ENCODE measurements around the gene TVP23C.

Gene TVP23C

DNA sequence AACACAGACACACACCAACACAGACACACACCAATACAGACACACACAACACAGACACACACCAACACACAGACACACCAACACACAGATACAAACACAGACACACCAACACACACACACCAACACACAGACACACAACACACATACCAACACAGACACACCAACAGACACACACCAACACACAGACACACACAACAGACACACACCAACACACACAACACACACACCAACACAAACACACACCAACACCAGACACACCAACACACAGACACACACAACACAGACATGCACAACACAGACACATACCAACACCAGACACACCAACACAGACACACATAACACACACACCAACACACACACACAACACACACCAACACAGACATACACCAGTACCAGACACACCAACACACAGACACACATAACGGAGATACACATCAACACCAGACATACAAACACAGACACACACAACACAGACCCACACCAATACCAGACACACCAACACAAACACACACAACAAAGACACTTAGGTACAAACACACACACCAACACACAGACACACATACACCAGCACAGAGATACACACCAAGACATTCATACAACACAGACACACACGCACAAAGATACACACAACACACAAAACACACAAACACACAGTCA, 98.1 kb downstream of the TVP23C start:
- DNase-seq (ENCODE audit: low read depth in 3 of 3): no peak

DNA sequence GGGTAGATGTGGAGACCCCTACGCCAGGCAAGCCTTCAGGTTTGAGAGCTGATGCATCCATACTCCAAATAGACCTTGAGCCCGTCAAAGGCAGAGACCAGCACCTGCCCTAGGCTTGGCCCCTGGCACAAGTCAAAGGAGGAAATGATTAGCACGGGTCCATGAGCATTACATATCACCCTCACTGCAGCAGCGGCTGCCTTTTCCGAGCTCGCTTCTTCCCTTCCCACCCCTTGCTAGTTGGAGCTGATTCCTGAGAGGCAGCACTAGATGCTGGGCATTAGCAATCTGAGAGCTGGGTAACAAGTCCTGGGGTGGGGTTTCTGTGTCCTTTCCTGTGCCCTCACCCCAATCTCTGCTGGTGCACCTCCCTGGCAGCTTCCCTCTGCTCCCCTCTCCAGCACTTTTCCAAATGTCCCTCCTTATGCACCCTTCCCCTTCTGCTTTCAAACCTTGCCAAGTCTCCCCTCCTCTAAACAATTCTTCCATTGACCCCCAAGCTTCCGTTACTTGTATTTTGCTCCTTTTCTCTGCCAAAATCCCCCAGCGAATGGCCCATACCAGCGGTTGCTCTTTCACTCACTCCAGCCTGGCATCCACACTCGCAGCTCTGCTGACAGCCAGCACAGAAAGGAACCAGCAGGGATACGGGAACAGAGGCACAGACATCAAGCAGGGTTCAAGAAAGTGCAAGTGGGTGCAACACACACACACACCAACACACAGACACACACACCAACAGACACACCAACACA, 98.9 kb downstream of the TVP23C start:
- no peak for DNase-seq (ENCODE audit: low read depth in 3 of 3)

DNA sequence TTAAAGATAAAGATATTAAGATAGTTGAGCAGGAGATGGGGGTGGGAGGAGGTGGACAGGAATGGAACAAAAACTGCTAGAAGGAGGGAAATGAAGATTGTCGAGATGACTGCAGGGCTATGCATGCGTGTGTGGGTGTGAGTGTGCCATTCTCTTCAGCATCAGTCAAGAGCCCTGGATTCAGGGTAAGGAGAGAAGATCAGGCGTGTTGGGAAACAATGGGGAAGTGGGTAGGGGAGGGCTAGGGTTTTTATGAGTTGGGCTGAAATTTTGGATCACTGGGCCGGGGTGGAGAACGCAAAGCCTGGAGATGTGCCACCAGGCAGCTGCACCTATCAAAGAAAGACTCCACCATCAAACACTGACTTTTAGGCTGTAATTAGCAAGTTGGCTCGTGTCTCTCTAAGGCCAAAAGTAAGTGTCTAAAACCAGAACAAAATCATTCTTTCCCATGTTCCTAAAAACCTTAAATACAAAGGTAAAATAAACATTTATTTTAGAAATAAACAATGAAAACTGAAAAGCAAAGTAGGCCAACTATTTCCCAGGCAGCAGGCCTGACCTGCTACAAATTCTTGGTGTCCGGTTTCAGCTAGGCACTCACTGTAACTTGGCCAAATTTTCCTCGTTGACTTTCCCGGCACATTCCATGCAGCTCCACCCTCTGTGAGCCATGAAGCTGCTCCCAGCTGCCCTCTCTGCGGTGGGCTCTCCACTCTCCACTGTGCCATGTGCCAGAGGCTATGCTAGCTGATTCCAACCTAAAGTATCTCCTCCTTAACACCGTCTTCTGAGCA, 100.1 kb downstream of the TVP23C start:
- no peak for DNase-seq (ENCODE audit: low read depth in 3 of 3)

DNA sequence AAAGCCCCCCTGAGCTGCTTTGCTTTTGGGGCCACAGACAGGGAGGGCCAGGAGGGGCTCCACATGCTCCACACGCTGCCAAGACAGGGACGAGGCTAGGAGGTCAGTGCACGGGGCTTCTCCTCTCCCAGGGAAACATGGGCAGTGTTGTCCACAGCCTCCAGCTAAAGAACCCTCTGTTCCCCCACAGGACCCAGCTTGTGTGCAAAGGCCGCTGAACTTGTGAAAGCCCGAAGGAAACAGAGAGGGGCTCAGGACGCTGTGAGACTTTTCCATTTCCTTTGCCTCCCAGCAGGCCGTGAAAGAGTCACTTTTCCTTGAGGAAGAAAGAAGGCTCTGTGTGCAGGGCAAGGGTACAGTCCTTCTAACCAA, 105.6 kb downstream of the TVP23C start:
- no peak for DNase-seq (ENCODE audit: low read depth in 3 of 3)

DNA sequence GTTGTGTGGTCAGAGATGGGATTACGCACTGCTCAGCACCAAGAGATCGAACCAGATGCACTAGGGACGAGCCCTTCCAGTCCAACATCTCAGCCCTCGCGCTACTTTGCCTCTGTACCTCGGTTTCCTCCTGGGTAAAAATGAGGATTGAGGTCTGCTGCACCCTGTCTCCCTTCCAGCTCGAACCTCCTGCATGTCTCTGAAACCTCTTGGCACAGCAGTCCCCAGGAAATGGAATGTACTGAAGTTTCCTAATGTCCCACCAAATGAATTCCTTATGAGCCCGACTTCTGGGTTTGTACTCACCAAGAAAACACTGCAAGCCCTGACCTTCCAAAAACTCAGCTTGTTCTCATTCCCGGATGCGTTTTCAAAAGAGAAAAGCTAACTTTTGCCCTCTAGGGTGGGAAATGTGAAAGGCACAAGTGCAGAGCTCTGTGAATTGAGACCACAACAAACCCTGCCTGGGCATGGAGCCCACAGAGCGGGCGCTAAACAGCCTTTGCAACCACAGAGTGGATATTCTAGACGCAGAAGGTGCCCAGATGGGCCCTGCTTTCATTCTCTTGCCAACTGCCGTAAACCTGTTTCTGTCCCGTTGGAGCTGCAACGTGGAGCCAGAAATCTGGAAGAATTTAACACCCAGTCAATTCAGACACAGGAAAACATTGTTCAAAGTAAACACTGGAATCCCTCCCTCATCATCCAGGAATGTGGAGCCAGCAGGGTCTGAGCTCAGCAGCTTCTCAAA, 106.1 kb downstream of the TVP23C start:
- DNase-seq (ENCODE audit: low read depth in 3 of 3): no peak

DNA sequence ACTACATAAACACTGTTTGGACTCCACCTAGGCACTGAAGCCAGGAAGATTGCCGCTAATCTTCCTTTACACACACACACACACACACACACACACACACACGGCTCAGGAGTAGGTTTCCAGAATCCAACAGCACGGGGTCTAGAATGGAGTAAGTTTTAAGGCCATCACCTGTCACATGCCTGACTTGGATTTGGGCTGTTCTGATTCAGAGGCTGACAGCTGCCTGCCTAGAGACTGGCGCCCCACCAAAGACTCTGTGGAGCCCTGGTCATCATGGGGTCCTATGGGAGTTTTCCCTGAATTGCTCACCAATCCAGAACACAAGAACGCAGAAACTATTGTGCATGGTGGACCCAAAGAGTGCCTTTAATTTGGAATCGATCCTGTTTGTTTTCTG, 106.8 kb downstream of the TVP23C start:
- no peak for DNase-seq (ENCODE audit: low read depth in 3 of 3)

DNA sequence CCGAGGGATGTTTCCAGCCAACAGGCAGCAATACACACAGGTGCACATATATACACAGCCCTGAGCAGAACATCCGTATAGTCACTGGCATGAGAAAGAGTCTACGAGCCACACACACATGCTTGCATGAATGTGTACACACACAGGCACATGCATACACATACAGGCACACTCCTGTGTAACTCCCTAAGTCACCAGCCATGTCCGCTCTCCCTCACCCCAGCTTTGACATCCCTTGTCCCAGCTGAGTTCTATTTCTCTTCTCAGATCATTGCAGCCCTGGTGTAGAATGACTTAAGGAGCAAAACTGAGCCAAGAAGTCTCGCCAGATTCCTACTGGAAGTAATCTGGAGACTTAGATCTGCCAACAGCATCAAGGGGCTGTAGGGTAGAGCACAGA, 108.9 kb downstream of the TVP23C start:
- DNase-seq (ENCODE audit: low read depth in 3 of 3): no peak

DNA sequence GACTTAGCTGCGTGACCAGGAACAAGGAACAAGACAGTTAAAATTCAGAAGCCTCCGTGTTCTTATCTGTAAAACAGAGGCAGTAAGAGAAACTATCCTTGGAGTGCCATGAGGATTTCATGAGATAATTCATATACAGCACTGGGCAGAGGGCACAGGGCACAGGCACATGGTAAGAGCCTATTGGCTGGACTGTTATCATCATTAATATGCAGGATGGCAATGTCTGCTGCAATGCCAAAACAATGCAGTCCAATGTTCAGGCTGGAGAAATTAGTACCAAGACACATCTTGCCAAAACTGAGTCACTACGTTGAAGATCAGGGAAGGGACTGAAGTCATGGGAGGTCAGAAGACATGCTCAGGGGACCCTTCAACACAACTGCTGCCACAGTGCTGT, 109.5 kb downstream of the TVP23C start:
- DNase-seq (ENCODE audit: low read depth in 3 of 3): no peak

DNA sequence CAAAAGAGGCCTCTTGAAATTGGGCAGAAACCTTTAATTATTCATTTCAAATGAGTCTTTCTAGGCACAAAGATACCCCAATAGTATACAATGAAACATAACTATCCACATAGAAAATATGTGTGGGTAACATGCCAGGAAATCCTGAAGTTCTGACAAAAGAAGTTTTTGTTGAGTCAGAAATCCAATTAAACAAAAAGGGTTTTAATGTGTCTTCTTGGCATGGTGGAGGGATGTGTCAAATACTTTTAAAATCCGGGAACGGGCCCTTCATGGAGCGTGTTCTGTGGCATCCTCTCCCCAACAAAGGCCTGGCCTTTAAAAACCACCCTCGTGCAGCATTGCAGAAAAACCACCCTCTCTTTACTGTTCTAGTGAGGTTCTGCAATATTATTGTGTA, 110.0 kb downstream of the TVP23C start:
- no peak for DNase-seq (ENCODE audit: low read depth in 3 of 3)

DNA sequence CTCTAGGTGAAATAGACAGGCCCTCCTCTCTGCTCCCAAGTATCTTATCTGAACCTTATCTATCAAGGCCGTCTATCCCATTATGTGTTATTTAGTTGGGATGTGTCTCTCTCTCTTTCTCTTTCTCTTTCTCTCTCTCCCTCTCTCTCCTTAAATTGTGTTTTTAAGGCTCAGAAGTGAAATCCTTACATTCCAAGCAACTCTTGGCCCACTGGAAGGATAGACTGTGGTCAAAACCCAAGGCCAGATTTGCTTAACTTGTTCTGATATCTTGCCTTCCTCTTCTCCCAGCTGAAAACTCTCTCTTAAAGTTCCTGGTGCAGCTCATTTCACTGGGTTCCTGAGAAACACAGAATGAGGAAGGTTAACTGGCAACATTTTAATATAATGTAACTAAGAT, 110.5 kb downstream of the TVP23C start:
- DNase-seq (ENCODE audit: low read depth in 3 of 3): no peak
